Ovary (tissue), 3 donors: ENCODE results near the gene HLCS.

Source experiments
- CTCF ChIP-seq, 3 donors: fragments of 450-650 bp in 2 of 3; fragments of 200-600 bp in 1 of 3; IDR thresholded peaks; one replicate each; pipeline versions ENCODE4 v1.5.1 to v1.8.0; 2016 to 2022; ENCODE audit warnings: antibody characterized with exemption in 3 of 3, mild to moderate bottlenecking in 1 of 3
- POLR2A ChIP-seq: fragments of 450-650 bp; IDR thresholded peaks from one replicate; pipeline ENCODE4 v1.6.1; 2017; ENCODE audit warnings: antibody characterized with exemption, mild to moderate bottlenecking, moderate library complexity
- donor health status: DM: no; HTN: no; CAD: no.

GRCh38 chr21:36866419-36866818 lies 100.0 kb downstream of the HLCS start:
- TF ChIP-seq CTCF (IDR thresholded peaks at IDR 0.05): no peak
- no peak for TF ChIP-seq POLR2A
